Measurements from ENCODE around the gene MGLL. TPM values are rescaled to one million over a fixed set of nuclear protein-coding genes. Genes with fewer than 3 reads are reported as not detected.
A peak's percentile ranks its signal among the peaks of the same experiment; 100 is the strongest.

The MGLL gene
- total and polyA plus RNA-seq, 8 donors, result 10.5 to 118 (median 37.9) TPM

GRCh38 chr3:127734181-127734720, 88.1 kb downstream of the MGLL start:
- TF ChIP-seq POLR2A (IDR thresholded peaks at IDR 0.05) (no peak), POLR2AphosphoS5 (IDR thresholded peaks at IDR 0.05) (no peak), CTCF (IDR thresholded peaks at IDR 0.05) (no peak), EP300 (IDR thresholded peaks at IDR 0.05) (no peak)
- no peak for DNase-seq
- 86 to 98% (median 96%) methylated on average over 12 of the region's 12 CpGs for WGBS, 5 donors
- Histone ChIP-seq H3K4me3 (no peak overlapping the region), H3K27ac (peak overlapping the region in 4 of 5 donors; percentile 51 to 73 (median 61)), H3K36me3 (no peaks in the 10 kb centered on the region), H3K4me1 (peaks cover 50 to 83% (median 61%) of the 10 kb centered on the region in 4 donors), H3K27me3 (no peaks in the 10 kb centered on the region), H3K9me3 (no peaks in the 10 kb centered on the region)
- intact Hi-C loops (cut with DNase I; ENCODE audit: low total_unique reads), result no loop called here

GRCh38 chr3:127733781-127734180, 88.5 kb downstream of the MGLL start:
- TF ChIP-seq POLR2A (IDR thresholded peaks at IDR 0.05) (no peak), EP300 (IDR thresholded peaks at IDR 0.05) (no peak), CTCF (IDR thresholded peaks at IDR 0.05) (no peak), POLR2AphosphoS5 (IDR thresholded peaks at IDR 0.05) (no peak)
- 94 to 97% (median 95%) methylated on average over 5 to 10 of the region's 10 CpGs for WGBS, 5 donors
- Histone ChIP-seq H3K27me3 (no peaks in the 10 kb centered on the region), H3K4me1 (peaks cover 48 to 78% (median 56%) of the 10 kb centered on the region in 4 donors), H3K36me3 (no peaks in the 10 kb centered on the region), H3K9me3 (no peaks in the 10 kb centered on the region), H3K27ac (peak overlapping the region in 1 of 5 donors; percentile 73), H3K4me3 (no peak overlapping the region)
- DNase-seq, result no peak
- intact Hi-C loops (cut with DNase I; ENCODE audit: low total_unique reads), result no loop called here

GRCh38 chr3:127732879-127733350, 89.4 kb downstream of the MGLL start:
- H3K4me1 ChIP-seq, result peaks cover 40 to 69% (median 48%) of the 10 kb centered on the region in 4 donors
- TF ChIP-seq POLR2AphosphoS5 (IDR thresholded peaks at IDR 0.05), result no peak
- no peak for TF ChIP-seq EP300 (IDR thresholded peaks at IDR 0.05)
- TF ChIP-seq POLR2A (IDR thresholded peaks at IDR 0.05), result no peak
- no peak for TF ChIP-seq CTCF (IDR thresholded peaks at IDR 0.05)
- DNase-seq, result no peak
- H3K36me3 ChIP-seq, result no peaks in the 10 kb centered on the region
- 47 to 76% (median 56%) methylated on average over 9 of the region's 9 CpGs for WGBS, 5 donors
- intact Hi-C loops (cut with DNase I; ENCODE audit: low total_unique reads), result no loop called here
- no peak overlapping the region for H3K4me3 ChIP-seq
- H3K27me3 ChIP-seq, result no peaks in the 10 kb centered on the region
- H3K27ac ChIP-seq, result no peak overlapping the region
- no peaks in the 10 kb centered on the region for H3K9me3 ChIP-seq

GRCh38 chr3:127732303-127732702, 90.0 kb downstream of the MGLL start:
- Histone ChIP-seq H3K4me1 (peaks cover 37 to 63% (median 43%) of the 10 kb centered on the region in 4 donors), H3K9me3 (no peaks in the 10 kb centered on the region), H3K36me3 (no peaks in the 10 kb centered on the region), H3K27ac (no peak overlapping the region), H3K4me3 (no peak overlapping the region), H3K27me3 (no peaks in the 10 kb centered on the region)
- TF ChIP-seq POLR2A (IDR thresholded peaks at IDR 0.05), result no peak
- TF ChIP-seq POLR2AphosphoS5 (IDR thresholded peaks at IDR 0.05), result no peak
- TF ChIP-seq EP300 (IDR thresholded peaks at IDR 0.05), result no peak
- TF ChIP-seq CTCF (IDR thresholded peaks at IDR 0.05), result no peak
- DNase-seq, result no peak
- 59 to 89% (median 69%) methylated on average over 4 of the region's 4 CpGs for WGBS, 5 donors
- intact Hi-C loops (cut with DNase I; ENCODE audit: low total_unique reads), result no loop called here
